GOT3 (cell line): Measurements from ENCODE around the gene URM1.
"Not testable (repeated sequence)": the region's sequence is repeated elsewhere in the genome, so short reads cannot be mapped to it uniquely, and the experiment has no call there.

ENCODE experiments used
- DNase-seq: peaks from one replicate; lab custom pipeline; 2025; ENCODE audit warnings: mixed read lengths; lab: John Stamatoyannopoulos, UW

The URM1 gene

GRCh38 chr9:128370752-128371629 is at the start of gene URM1:
Gene URM1 (plus strand): TSS chr9:128371374. CDS start chr9:128371381, 7 bp downstream.
- peak; percentile 76 for DNase-seq

DNA sequence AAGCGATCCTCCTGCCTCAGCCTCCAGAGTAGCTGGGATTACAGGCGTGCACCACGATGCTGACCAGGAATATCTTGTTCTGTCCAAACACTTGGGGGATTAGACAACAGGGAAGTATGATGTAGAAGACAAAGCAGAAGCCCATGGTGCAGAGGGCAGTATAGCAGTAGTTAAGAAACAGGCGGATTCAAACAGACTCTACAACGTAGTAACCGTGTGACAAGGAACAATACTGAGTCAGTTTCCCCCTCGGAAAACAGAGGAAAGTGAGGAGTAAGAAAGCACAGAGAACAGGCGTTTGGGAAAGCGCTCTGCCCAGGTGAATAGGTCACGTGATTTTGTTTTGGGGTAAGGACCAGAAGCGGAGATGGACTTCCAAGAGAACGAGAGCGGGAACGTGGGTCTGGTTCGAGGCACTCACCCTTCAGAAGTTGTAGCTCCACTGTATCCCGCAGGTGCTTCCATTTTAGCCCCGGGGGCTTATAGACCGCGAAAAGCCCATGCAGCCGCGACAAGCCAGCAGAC is 49.2 kb upstream of the URM1 start:
- DNase-seq: no peak

GRCh38 chr9:128322404-128323211 is 48.6 kb upstream of the URM1 start, which contains the start of the genes COQ4 and TRUB2:
Gene COQ4 (plus strand): TSS chr9:128322839. CDS start chr9:128322859, 20 bp downstream.
Gene TRUB2 (minus strand): TSS chr9:128322447. CDS start chr9:128322408, 39 bp downstream.
- DNase-seq: peak; percentile 64

DNA sequence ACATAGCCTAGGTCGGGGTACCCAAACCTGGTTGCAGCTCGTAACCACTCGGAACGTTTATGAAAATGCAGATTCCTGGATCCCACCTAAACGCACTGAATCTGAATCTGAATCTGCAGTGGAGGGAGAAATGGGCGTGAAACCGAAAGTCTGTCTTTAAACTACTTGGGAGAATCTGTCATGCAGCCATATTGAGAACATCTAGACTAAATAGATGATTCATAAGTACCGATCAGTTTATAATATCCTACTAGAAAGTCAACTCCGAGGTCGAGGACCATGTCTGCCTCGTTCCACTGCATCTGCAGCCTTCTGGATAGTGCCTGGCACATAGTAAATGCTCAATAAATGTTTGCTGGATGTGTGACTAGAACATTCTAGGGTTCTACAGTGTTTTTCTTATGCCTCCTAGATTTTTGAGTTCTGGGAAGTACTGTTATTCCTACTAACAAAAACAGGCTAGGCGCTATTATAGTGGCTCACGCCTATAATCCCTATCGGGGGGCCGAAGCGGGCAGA is 47.9 kb upstream of the URM1 start:
- DNase-seq: no peak

DNA sequence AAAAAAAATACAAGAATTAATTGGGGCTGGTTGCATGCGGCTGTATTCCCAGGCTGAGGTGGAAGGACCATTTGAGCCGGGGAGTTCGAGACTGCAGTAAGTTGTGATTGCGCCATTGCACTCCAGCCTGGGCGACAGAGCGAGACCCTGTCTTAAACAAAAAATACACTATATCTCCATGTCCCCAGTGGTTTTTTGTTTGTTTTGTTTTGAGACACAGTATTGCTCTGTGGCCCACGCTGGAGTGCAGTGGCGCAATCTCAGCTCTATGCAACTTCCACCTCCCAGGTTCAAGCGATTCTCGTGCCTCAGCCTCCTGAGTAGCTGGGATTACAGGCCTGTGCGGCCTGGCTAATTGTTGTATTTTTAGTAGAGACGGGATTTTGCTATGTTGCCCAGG is 47.4 kb upstream of the URM1 start:
- DNase-seq: no peak

- DNase-seq: no peak
These were observed 46.8 kb upstream of the URM1 start for GRCh38 chr9:128324401-128324800.

DNA sequence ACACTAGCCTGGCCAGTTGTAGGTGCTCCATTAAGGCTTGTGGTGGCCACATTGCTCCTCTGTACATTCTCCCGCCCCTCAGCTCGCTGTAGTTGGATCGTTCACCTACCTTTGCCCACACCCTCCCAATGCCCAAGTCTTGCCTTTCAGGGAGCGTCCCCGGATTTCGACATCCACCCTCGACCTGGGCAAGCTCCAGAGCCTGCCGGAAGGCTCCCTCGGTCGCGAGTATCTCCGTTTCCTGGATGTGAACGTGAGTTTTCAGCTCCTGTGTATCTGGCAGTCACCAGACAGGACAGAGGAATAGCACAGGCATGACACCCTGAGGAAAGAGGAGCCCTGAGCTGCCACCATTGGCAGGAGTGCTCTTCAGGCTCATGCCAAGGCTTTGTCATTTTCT is 45.5 kb upstream of the URM1 start:
- DNase-seq: no peak

DNA sequence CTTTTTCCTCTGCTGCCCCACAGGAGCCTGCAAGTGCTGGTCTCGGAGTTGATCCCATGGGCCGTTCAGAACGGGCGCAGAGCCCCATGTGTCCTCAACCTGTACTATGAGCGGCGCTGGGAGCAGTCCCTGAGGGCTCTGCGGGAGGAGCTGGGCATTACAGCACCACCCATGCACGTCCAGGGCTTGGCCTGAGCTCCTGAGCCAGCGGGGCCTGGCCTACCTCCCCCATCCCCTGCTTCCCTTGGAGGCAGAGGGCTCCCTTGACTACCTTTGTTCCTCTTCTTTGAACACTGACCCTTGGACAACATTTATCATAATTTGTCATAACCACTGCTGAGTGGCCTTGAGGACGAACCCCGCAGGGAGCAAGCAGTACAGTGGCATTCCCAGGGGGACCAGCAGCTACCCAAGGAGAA is 37.7 kb upstream of the URM1 start:
- no peak for DNase-seq

- no peak for DNase-seq
These were observed 36.0 kb upstream of the URM1 start for GRCh38 chr9:128335161-128335560.

DNA sequence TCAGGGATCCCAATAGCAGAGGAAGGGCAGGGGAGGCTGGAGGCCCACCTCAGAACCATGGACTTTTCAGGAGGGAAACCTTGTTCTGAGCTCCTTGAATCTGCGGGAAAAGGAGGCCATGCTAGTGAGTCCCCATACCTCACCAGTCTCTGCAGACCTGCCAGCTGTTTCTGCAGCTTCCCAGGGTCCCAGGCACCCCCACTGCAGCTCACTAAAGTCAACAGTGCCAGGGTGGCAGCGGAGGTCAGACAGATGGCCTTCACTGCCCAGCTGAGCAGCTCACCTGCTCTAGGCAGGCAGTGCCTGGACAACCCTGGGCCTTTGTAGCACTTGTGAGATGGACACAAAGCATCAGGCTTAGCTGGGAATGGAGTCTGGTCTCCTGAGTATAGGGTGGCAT is 35.3 kb upstream of the URM1 start:
- DNase-seq: no peak

GRCh38 chr9:128337936-128338335 is 33.2 kb upstream of the URM1 start:
- no peak for DNase-seq

GRCh38 chr9:128338852-128339614 is 32.1 kb upstream of the URM1 start:
- DNase-seq: not testable (repeated sequence)

DNA sequence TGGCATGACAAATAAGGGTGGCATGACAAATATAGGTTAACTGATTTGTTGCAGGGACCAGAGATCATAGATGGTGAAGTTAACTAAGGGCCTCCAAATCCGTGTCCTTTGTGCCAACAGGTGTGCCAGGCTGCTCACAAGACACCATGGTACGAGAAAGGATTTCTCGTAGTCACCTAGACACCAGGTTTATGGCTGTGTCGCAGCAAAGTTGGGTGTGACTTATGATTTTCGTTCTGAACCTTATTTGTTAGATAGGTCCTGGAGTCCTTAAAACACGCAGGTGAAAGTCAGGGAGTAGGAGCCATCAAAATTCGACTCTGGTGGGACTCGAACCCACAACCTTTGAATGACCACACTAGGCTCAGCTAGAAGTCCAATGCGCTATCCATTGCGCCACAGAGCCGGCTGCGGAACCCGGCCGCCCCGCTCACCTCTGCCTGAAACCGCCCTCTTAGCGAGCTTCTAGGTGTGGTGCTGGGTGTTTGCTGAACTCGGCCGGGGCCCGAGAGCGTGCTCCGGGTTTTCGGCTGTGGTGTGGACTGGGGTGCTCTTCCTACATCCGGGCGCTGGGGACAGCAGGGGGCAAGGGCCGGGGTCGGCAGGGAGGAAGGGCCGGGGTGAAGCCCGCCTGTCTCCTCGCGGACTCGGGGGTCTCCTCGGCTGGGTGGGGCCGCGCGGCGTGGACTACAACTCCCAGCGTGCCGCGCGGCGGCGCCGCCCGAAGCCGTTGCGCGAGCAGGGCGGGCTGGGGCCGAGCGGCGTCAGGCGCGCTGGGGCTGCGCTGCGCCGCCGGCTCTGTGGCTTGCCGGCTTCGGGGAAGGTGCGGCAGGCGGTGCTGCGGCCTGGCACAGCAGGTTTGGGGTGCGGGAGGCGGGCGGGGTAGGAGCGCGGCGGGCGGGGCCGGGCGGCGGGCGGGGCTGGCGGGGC is 31.1 kb upstream of the URM1 start, which contains the start of gene SLC27A4:
TSS of gene SLC27A4 (plus strand) at position 767 of the 930 bp plus-strand sequence. CDS start 2,606 bp downstream, outside the sequence.
- no peak for DNase-seq

GRCh38 chr9:128340691-128341434 is 30.3 kb upstream of the URM1 start:
- DNase-seq: no peak

GRCh38 chr9:128341435-128341849 is 29.7 kb upstream of the URM1 start:
- DNase-seq: no peak

- DNase-seq: no peak
These were observed 28.0 kb upstream of the URM1 start for GRCh38 chr9:128342971-128343680.

DNA sequence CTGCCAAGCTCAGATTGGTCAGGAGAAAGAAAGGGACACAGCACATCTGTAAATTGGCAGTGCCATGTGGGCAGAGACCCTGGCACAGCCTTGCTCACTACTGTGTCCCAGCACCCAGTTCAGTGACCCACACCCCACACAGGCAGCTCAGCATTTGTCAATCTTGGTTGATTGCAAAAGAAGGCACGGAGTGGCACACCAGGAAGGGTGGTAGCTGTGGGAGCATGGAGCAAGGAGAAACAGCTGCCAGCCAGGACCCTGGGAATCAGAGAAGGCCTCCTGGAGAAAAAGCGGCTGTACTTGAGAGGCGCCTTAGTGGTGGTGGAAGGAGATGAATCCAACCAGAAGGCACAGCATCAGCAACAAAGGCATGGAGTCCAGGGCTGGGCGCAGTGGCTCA is 27.3 kb upstream of the URM1 start:
- no peak for DNase-seq

- DNase-seq: no peak
These were observed 26.1 kb upstream of the URM1 start for GRCh38 chr9:128344931-128345605.
